HK-2 (cell line): Measurements from ENCODE around the gene GPR39.

Experiments used
- DNase-seq: peaks from one replicate; pipeline ENCODE4 v3.0.0-alpha.2; 2018; ENCODE audit not compliant: unreplicated experiment

GPR39 gene

GRCh38 chr2:132446444-132446843, 29.8 kb downstream of the GPR39 start:
- DNase-seq = no peak

GRCh38 chr2:132448331-132448730, 31.7 kb downstream of the GPR39 start:
- no peak for DNase-seq

GRCh38 chr2:132448771-132449170, 32.2 kb downstream of the GPR39 start:
- DNase-seq = no peak

GRCh38 chr2:132449868-132450267, 33.3 kb downstream of the GPR39 start:
- no peak for DNase-seq

- DNase-seq = no peak
Observed at GRCh38 chr2:132460781-132461180, 44.2 kb downstream of the GPR39 start.

GRCh38 chr2:132462236-132462635, 45.6 kb downstream of the GPR39 start:
- no peak for DNase-seq

- no peak for DNase-seq
Observed at GRCh38 chr2:132463719-132464118, 47.1 kb downstream of the GPR39 start.

GRCh38 chr2:132465917-132466316, 49.3 kb downstream of the GPR39 start:
- no peak for DNase-seq

GRCh38 chr2:132466428-132467028, 49.9 kb downstream of the GPR39 start:
- DNase-seq = no peak

- DNase-seq = no peak
Observed at GRCh38 chr2:132468821-132469675, 52.4 kb downstream of the GPR39 start.

GRCh38 chr2:132470746-132471145, 54.1 kb downstream of the GPR39 start:
- no peak for DNase-seq

GRCh38 chr2:132473174-132473883, 56.7 kb downstream of the GPR39 start:
- no peak for DNase-seq

- no peak for DNase-seq
Observed at GRCh38 chr2:132475615-132476014, 59.0 kb downstream of the GPR39 start.

- no peak for DNase-seq
Observed at GRCh38 chr2:132477436-132477835, 60.8 kb downstream of the GPR39 start.

GRCh38 chr2:132477962-132478361, 61.4 kb downstream of the GPR39 start:
- DNase-seq = no peak

- DNase-seq = no peak
Observed at GRCh38 chr2:132478461-132479105, 62.0 kb downstream of the GPR39 start.

GRCh38 chr2:132479155-132479554, 62.5 kb downstream of the GPR39 start:
- DNase-seq = no peak

GRCh38 chr2:132482821-132483220, 66.2 kb downstream of the GPR39 start:
- no peak for DNase-seq

- no peak for DNase-seq
Observed at GRCh38 chr2:132484144-132484543, 67.5 kb downstream of the GPR39 start.

GRCh38 chr2:132488491-132488890, 71.9 kb downstream of the GPR39 start:
- no peak for DNase-seq

- no peak for DNase-seq
Observed at GRCh38 chr2:132489150-132489549, 72.5 kb downstream of the GPR39 start.

- DNase-seq = no peak
Observed at GRCh38 chr2:132495881-132496280, 79.3 kb downstream of the GPR39 start.
